ENCODE measurements around the gene KIF5C. TPM values are rescaled to one million over a fixed set of nuclear protein-coding genes. Genes with fewer than 3 reads are reported as not detected.

The KIF5C gene
- total RNA-seq, 1 donor from 2014 or later, result 0.47 TPM

GRCh38 chr2:149068225-149068995 lies 193.4 kb downstream of the KIF5C start:
- Histone ChIP-seq H3K27me3 (ENCODE audit: low read depth) (no peaks in the 10 kb centered on the region), H3K4me3 (no peak overlapping the region), H3K4me1 (peaks cover 5% of the 10 kb centered on the region), H3K27ac (replicated peaks) (no peak overlapping the region), H3K9me3 (replicated peaks) (no peaks in the 10 kb centered on the region), H3K36me3 (no peaks in the 10 kb centered on the region)
- DNase-seq, result no peak
- TF ChIP-seq CTCF (IDR thresholded peaks at IDR 0.05; ENCODE audit: borderline replicate concordance), result no peak
- intact Hi-C loops (cut with micrococcal nuclease), result no loop called here

GRCh38 chr2:149068996-149069888 lies 194.2 kb downstream of the KIF5C start:
- no peak overlapping the region for H3K4me3 ChIP-seq
- no peaks in the 10 kb centered on the region for H3K27me3 ChIP-seq (ENCODE audit: low read depth)
- DNase-seq, result no peak
- no peaks in the 10 kb centered on the region for H3K9me3 ChIP-seq (replicated peaks)
- intact Hi-C loops (cut with micrococcal nuclease), result no loop called here
- H3K27ac ChIP-seq (replicated peaks), result no peak overlapping the region
- peaks cover 5% of the 10 kb centered on the region for H3K4me1 ChIP-seq
- no peak for TF ChIP-seq CTCF (IDR thresholded peaks at IDR 0.05; ENCODE audit: borderline replicate concordance)
- H3K36me3 ChIP-seq, result no peaks in the 10 kb centered on the region

GRCh38 chr2:149070681-149071320 lies 195.8 kb downstream of the KIF5C start:
- intact Hi-C loops (cut with micrococcal nuclease), result no loop called here
- no peak for DNase-seq
- Histone ChIP-seq H3K27ac (replicated peaks) (no peak overlapping the region), H3K4me3 (no peak overlapping the region), H3K4me1 (peaks cover 5% of the 10 kb centered on the region), H3K9me3 (replicated peaks) (no peaks in the 10 kb centered on the region), H3K27me3 (ENCODE audit: low read depth) (no peaks in the 10 kb centered on the region), H3K36me3 (no peaks in the 10 kb centered on the region)
- no peak for TF ChIP-seq CTCF (IDR thresholded peaks at IDR 0.05; ENCODE audit: borderline replicate concordance)

GRCh38 chr2:149075105-149075504 lies 200.1 kb downstream of the KIF5C start:
- Histone ChIP-seq H3K27me3 (ENCODE audit: low read depth) (no peaks in the 10 kb centered on the region), H3K36me3 (no peaks in the 10 kb centered on the region), H3K4me3 (no peak overlapping the region), H3K4me1 (no peaks in the 10 kb centered on the region), H3K9me3 (replicated peaks) (no peaks in the 10 kb centered on the region), H3K27ac (replicated peaks) (no peak overlapping the region)
- intact Hi-C loops (cut with micrococcal nuclease), result no loop called here
- no peak for TF ChIP-seq CTCF (IDR thresholded peaks at IDR 0.05; ENCODE audit: borderline replicate concordance)
- no peak for DNase-seq

GRCh38 chr2:149075853-149076252 lies 200.8 kb downstream of the KIF5C start:
- DNase-seq, result no peak
- Histone ChIP-seq H3K27ac (replicated peaks) (no peak overlapping the region), H3K9me3 (replicated peaks) (no peaks in the 10 kb centered on the region), H3K36me3 (no peaks in the 10 kb centered on the region), H3K4me3 (no peak overlapping the region), H3K27me3 (ENCODE audit: low read depth) (no peaks in the 10 kb centered on the region), H3K4me1 (no peaks in the 10 kb centered on the region)
- intact Hi-C loops (cut with micrococcal nuclease), result no loop called here
- TF ChIP-seq CTCF (IDR thresholded peaks at IDR 0.05; ENCODE audit: borderline replicate concordance), result no peak

Data from left ventricle myocardium inferior (tissue), 1 donor.